Adrenal gland (tissue), 12 donors: Measurements from ENCODE around the gene EFL1. TPM values are rescaled to one million over a fixed set of nuclear protein-coding genes. Genes with fewer than 3 reads are reported as not detected.

ENCODE experiments used
- DNase-seq, 7 donors: peaks; one replicate each; pipeline ENCODE4 v3.0.0-alpha.2; 2019 to 2020
- H3K27ac ChIP-seq, 5 donors: fragments of 200-600 bp; sonication (generic) in 4 of 5; 1 replicate in 3 of 5; 2 replicates in 2 of 5; pipeline versions ENCODE4 v1.5.1 to v1.8.0; 2016 to 2020; ENCODE audit warnings: mild to moderate bottlenecking in 1 of 5
- H3K27me3 ChIP-seq: fragments of 200-600 bp; 2 replicates; pipeline ENCODE4 v1.8.0; 2021
- H3K36me3 ChIP-seq, 2 donors: fragments of 200-600 bp; replicated peaks in 1 of 2; 1 replicate in 1 of 2; 2 replicates in 1 of 2; pipeline versions ENCODE4 v1.5.1 to v1.8.0; 2018 to 2022
- H3K4me1 ChIP-seq, 2 donors: fragments of 200-600 bp; replicated peaks in 1 of 2; 1 replicate in 1 of 2; 2 replicates in 1 of 2; pipeline versions ENCODE4 v1.5.1 to v1.8.0; 2018 to 2021
- H3K4me3 ChIP-seq, 4 donors: fragments of 200-600 bp; sonication (generic) in 3 of 4; one replicate each; pipeline ENCODE4 v1.5.1; 2016 to 2018
- H3K9me3 ChIP-seq, 3 donors: fragments of 200-600 bp; sonication (generic) in 1 of 3; replicated peaks in 1 of 3; 1 replicate in 2 of 3; 2 replicates in 1 of 3; pipeline versions ENCODE4 v1.5.1 to v1.8.0; 2016 to 2021
- CTCF ChIP-seq, 6 experiments: fragments of 450-650 bp in 4 of 6; fragments of 200-600 bp in 2 of 6; sonication (generic) in 1 of 6; IDR thresholded peaks; 1 replicate in 5 of 6; 2 replicates in 1 of 6; pipeline versions ENCODE4 v1.5.1 to v1.8.0; 2016 to 2021; ENCODE audit warnings: antibody characterized with exemption in 6 of 6, mild to moderate bottlenecking in 2 of 6, moderate library complexity in 1 of 6
- POLR2A ChIP-seq, 2 donors: fragments of 450-650 bp; IDR thresholded peaks; one replicate each; pipeline ENCODE4 v1.6.1; 2017; ENCODE audit warnings: antibody characterized with exemption in 2 of 2, mild to moderate bottlenecking in 2 of 2, moderate library complexity in 1 of 2
- WGBS, 4 donors: extraction: QIAGEN DNeasy Blood & Tissue Kit in 2 of 4; methylation state at CpG; one replicate each; pipeline versions ENCODE4 v1.1.5 to v1.1.7; 2013 to 2017; 5-methylcytosine and 5-hydroxymethylcytosine counted together
- intact Hi-C, 2 donors: fragments of 100-400 bp; cut with DNase I; formaldehyde crosslinking; loops; one replicate each; pipeline versions ENCODE4 v1.14.1 to v1.15.0; 2022 to 2023
- polyA plus RNA-seq, 3 donors: library from polyadenylated mRNA; stranded (reverse); fragments of 200-250 nt in 2 of 3; fragments of 350-450 nt in 1 of 3; fragmentation: Illumina TruSeq in 1 of 3; extraction: RNeasy Lipid Tissue Mini Kit (QIAGEN cat#74804) in 1 of 3; gene quantifications; one replicate each; pipeline ENCODE4 v1.2.3, GENCODE V29; 2013 to 2014
- total RNA-seq, 9 donors: library from RNA; depleted of rRNA in 4 of 9; stranded (reverse); fragments of >200 nt in 4 of 9; fragments of 120-200 nt in 1 of 9; fragmentation: NEBNext Ultra II Directional in 1 of 9; extraction: Animal tissue kit (Norgen Biotek cat#: 25700) in 1 of 9; gene quantifications; one replicate each; pipeline versions ENCODE4 v1.1.0 to v1.2.4, GENCODE V29; 2013 to 2023
- donor health status: healthy with polysubstance abuse.
- donor health status: Bipolar disorder and iron deficiency.
- donor health status: DM: yes; HTN: yes; CAD: no.
- donor health status: DM: no; HTN: no; CAD: no.
- donor health status: DM: no; HTN: no; CAD: no.
- donor health status: DM: yes; HTN: yes; CAD: no.

Gene EFL1
- total and polyA plus RNA-seq, 12 donors: 3.1 to 29.8 (median 18.0) TPM

GRCh38 chr15:82103468-82103867 lies 159.1 kb downstream of the EFL1 start:
- Histone ChIP-seq H3K4me3 (no peak overlapping the region), H3K27me3 (no peaks in the 10 kb centered on the region), H3K27ac (no peak overlapping the region), H3K4me1 (no peaks in the 10 kb centered on the region), H3K9me3 (no peaks in the 10 kb centered on the region), H3K36me3 (no peaks in the 10 kb centered on the region)
- intact Hi-C loops: no loop called here
- TF ChIP-seq CTCF (IDR thresholded peaks at IDR 0.05): no peak
- no peak for TF ChIP-seq POLR2A (IDR thresholded peaks at IDR 0.05)
- no peak for DNase-seq
- WGBS, 4 donors: 74 to 79% (median 74%) methylated on average over 6 of the region's 6 CpGs

GRCh38 chr15:82100111-82100929 lies 162.2 kb downstream of the EFL1 start:
- TF ChIP-seq POLR2A (IDR thresholded peaks at IDR 0.05) (no peak), CTCF (IDR thresholded peaks at IDR 0.05) (no peak)
- intact Hi-C loops: no loop called here
- 60 to 63% (median 61%) methylated on average over 11 to 12 of the region's 12 CpGs for WGBS, 4 donors
- Histone ChIP-seq H3K27ac (no peak overlapping the region), H3K4me1 (no peaks in the 10 kb centered on the region), H3K9me3 (no peaks in the 10 kb centered on the region), H3K36me3 (no peaks in the 10 kb centered on the region), H3K4me3 (no peak overlapping the region), H3K27me3 (no peaks in the 10 kb centered on the region)
- DNase-seq: no peak

- H3K27me3 ChIP-seq: no peaks in the 10 kb centered on the region
- TF ChIP-seq POLR2A (IDR thresholded peaks at IDR 0.05) (no peak), CTCF (IDR thresholded peaks at IDR 0.05) (no peak)
- no peak for DNase-seq
- H3K9me3 ChIP-seq: no peaks in the 10 kb centered on the region
- no peaks in the 10 kb centered on the region for H3K36me3 ChIP-seq
- intact Hi-C loops: no loop called here
- no peak overlapping the region for H3K4me3 ChIP-seq
- H3K4me1 ChIP-seq: no peaks in the 10 kb centered on the region
- H3K27ac ChIP-seq: no peak overlapping the region
- WGBS, 4 donors: 84 to 91% (median 88%) methylated on average over 15 of the region's 15 CpGs
Measured at GRCh38 chr15:82098674-82099073, 163.9 kb downstream of the EFL1 start.

- no peak for DNase-seq
- TF ChIP-seq POLR2A (IDR thresholded peaks at IDR 0.05): no peak
- no peak for TF ChIP-seq CTCF (IDR thresholded peaks at IDR 0.05)
- Histone ChIP-seq H3K36me3 (no peaks in the 10 kb centered on the region), H3K9me3 (no peaks in the 10 kb centered on the region), H3K4me3 (no peak overlapping the region), H3K4me1 (no peaks in the 10 kb centered on the region), H3K27ac (no peak overlapping the region), H3K27me3 (no peaks in the 10 kb centered on the region)
- intact Hi-C loops: no loop called here
Measured at GRCh38 chr15:82095803-82096202, 166.7 kb downstream of the EFL1 start.
